Inflammatory macrophage treated with lipopolysaccharide for 4 hours (primary cell): ENCODE data around the gene TM7SF3.

Source experiments
- DNase-seq: peaks from one replicate; pipeline ENCODE4 v3.0.0-alpha.2; 2020

The TM7SF3 gene

DNA sequence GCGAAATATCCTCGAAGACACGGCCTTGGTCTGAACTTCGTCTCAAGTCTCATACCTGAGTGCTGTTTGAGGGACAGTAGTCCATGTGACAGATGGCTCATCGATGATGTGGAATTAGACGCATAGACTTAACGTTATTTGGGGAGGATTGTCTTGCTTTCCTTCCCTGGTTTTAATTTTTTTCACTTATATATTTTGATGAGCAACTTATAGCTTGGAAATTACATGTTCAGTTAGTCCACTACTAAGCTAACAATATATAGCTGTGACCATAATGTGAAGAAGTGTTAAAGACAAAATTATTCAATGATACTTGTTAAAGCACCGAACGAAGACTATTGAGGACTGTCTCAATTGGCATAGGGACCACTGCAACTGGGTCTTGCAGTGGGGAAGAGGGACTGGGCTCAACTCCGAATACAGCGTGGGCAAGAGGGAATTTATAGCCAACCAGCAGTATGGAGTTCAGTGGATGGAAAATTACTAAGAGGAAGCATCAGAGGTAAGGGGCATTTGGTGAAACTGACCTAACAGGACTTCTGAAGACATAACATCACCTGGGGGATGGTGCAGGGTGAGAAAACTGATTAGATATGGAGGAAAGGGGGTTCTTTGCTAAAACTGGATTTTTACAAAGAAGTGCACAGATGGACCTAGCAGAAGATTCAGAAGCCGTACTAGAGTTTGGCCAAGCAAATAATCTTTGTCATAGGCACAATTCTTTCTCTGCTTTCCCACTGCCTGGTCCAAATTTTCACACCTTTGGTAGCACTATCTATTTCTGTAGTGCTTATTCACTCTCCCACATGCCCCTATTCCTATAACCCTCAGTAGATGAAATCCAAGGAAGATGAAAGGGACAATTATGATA is 910 bp upstream of the TM7SF3 start:
- no peak for DNase-seq

DNA sequence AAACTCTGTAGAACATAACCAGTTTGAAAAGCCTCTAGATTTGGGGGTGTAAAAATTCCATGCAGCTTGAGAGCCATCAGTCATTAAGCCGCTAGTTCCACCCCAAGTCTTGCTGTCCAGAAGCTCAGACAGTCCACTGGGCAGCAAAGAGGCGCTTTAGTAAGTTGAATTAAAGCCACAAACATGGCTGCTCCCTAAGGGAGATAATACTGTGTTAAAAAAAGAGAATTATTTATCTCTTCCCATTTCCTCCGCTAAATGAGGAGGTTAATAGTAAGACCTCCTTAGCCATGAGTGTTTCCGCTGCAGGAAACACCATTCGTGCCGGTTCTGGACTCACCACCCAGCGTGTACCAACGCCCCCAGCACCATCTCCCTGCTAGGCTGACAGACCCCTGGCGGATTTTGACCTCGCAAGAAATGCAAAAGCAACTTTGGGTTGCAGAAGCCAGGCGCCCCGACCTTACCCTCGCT is 536 bp downstream of the TM7SF3 start:
- DNase-seq, result peak; percentile 22

DNA sequence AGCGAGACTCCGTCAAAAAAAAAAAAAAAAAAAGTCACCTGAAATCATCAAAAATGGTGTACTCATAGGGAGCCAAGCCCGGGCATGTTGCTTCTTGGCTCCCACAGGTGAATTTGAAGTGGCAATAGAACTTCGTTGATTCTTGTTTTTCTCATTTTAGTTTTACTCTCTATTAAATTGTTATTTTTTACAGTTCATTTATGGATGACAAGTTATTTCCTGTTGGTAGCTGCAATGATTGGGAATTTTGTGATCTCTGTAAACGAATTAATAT is 1.3 kb downstream of the TM7SF3 start:
- DNase-seq, result no peak

DNA sequence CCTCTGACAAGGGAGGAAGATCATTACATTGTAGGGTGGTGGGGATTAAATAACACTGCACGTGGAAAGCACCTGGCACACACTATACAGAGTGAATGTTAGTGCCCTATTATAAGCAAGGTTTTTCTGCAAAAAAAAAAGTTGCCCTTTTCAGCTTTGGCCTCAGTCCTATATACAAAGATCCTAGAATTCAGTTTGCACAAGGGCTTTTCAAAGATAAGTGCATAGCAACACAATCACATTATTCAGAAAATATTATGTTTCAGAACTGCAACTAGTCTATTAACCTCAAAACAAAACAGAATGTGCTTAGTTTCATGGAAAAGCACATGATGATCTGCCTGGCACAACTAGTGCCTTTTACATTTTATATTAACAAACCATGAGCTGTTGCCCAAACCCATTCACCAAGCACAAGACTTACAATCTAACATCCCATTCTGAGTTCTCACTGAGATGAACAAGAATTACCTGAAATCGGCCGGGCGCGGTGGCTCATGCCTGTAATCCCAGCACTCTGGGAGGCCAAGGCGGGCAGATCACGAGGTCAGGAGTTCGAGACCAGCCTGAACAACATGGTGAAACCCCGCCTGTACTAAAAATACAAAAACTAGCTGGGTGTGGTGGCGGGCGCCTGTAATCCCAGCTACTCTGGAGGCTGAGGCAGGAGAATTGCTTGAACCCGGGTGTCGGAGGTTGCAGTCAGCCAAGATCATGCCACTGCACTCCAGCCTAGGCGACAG is 1.8 kb downstream of the TM7SF3 start:
- no peak for DNase-seq

DNA sequence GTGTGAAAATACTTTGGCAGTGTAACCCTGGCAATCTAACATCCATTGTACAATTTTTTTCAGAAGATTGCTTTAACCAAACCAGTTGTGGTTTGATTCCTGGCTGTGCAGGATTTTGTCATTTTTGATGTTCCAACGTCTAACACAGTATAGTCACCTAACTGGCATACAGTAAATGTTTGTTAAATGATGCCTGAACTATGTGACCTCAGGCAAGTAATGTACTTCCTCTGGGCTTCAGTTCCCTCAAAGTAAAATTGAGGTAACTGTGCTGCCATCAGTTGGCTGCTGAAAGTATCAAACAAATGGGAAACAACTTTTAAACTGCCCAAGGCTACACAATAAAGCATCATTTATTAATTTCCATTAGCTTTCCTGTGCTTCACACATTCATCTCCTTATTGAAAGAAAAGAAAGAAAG is 4.3 kb downstream of the TM7SF3 start:
- DNase-seq, result peak; percentile 33

DNA sequence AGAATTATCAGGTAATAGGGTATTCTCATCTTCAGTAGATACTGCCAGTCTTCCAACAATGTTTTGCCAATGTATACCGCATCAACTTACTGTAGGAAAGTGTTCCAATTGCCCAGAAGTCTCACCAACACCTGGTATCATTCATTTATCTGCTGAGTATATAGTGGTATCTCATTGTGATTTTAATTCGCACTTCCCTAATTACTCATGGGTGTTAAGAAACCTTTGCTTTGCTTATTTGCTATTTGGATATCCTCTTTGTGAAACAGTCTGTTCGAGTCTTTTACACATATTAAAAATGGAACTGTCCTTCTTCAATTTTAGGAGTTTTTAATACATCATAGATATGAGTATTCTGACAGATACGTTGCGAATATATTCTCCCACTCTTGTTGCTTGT is 6.1 kb downstream of the TM7SF3 start:
- peak; percentile 59 for DNase-seq

DNA sequence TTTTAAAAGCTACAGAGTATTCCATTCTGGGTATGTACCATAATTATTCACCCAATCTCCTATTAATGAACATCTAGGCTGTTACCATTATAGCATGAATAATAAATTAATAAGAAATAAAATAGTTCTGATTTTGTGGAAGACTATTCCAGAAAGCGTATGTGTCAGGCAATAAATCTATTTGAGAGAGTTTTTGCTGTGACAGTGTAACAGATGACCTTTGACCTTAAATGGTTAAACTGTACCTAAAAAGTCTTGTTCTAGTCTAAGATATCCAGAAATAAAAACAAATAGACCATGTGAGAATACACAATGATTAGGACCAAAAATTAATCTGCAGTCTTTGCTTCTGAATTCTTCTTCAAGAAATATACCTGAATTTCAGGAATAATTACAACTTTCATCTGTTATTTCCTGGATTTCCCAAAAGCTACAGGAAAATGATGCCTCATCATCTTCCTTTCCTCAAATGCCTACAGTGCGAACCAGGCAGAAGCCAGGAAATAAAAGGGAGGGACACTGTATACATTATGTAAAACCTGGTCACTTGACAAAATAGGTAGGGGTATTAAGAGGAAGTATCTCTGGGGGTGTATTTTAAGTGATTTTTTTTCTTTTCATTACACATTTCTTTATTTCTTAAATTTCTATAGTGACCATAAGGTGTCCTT is 7.3 kb downstream of the TM7SF3 start:
- DNase-seq, result no peak

DNA sequence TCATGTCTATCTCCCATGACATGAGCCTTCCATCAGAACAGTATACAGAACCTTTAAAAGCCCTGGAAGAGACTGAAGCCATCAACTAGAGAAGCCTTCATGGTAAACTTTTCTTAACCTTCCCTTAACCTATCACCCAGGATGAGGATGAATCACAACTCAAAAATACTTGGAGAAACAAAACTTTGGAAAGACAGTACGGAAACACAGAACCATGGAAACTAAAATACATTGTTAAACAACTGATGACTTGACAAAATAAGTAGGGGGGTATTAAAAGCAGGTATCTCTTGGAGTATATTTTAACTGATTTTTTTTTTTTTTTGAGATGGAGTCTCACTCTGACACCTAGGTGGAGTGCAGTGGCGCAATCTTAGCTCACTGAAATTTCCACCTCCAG is 8.7 kb downstream of the TM7SF3 start:
- DNase-seq, result no peak

DNA sequence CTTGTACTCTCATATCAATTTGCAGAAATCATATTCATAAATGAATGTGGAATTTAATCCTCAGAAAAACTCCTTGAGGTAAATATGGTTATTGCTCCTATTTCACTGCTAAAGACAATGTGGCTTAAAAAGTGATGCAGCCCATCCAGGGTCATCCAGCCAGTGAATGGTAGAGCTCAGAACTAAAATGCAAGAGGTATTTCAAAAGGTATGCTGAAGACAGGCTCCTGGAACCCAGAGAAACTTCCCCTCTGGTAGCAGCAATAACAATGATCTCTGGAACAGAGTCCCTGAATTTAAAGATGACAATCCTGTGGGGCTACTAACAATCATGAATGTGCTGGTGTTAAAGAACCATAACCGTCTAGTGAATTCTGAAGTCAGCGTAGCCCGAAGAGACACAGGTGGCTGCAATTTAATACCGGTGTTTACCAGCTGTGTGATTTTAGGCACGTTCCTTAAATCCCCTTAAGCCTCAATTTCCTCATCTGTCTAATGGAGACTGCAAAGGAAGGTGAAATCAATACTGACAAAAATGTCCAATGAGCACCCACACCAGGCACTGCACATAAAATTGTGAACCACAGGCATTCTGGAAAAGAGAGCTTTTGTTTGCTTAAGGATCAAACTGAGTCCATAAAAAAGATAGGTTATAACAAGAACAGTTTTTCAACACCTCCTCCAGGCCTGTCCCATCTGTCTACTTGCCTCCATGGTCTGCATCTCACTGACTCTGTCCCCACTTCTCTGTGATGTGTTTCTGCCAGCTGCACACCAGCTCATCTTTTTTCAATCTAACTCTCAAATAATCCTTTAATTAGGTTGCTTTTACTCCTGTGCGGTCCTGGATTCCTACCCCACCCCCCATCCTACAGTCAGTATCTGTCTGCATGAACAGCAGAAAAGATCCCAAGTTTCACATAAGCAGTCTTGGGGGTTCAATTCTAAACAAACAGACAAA is 10.5 kb downstream of the TM7SF3 start:
- no peak for DNase-seq

DNA sequence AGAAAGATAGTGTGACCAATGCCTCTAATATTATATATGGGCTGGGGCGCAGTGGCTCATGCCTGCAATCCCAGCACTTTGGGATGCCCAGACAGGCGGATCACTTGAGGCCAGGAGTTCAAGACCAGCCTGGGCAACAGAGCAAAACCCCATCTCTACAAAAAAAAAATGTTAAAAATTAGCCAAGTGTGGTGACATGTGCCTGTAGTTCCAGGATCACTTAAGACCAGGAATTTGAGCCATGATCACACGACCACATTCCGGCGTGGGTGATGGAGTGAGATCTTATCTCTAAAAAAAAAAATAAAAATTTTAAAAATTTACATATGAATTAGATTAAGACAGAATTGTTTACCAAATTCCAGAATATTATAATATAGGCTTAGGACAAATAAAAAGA is 12.0 kb downstream of the TM7SF3 start:
- DNase-seq, result no peak

DNA sequence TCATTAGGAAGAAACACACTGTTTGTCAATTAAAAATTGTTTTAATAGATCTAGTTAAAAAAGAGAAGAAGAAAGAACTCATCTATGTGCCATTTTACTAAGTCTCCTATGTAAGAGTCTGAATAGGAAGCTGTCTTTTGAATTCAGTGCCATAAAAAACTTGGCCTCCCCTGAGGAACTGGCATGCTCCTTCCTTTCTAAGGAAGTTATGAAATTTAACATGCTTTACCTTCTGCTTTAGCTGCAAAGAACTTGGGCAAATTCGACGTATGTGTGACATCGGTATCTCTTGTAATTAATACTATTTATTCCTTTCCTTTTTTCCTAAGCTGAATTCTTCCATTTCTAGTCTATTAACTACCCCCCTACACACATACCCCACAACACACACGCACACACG is 12.5 kb downstream of the TM7SF3 start:
- peak; percentile 13 for DNase-seq

DNA sequence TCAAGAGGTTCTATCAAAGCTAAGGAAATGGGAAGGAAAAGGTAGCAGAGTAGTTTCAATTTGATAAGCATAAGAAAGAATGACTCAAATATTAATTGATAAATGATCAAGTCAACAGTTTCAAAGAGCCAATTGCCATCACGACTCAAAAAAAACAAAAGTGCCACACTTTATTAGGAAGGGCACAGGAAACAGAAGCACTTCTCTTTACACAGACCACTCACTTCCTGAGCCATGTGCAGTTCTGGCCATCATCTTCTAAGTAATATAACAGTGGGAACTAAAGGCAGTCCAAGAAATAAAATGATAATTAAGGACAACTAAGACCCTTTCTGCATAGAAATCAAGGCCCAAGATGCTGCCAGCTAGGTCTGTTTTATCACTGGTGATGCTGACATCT is 13.2 kb downstream of the TM7SF3 start:
- no peak for DNase-seq

DNA sequence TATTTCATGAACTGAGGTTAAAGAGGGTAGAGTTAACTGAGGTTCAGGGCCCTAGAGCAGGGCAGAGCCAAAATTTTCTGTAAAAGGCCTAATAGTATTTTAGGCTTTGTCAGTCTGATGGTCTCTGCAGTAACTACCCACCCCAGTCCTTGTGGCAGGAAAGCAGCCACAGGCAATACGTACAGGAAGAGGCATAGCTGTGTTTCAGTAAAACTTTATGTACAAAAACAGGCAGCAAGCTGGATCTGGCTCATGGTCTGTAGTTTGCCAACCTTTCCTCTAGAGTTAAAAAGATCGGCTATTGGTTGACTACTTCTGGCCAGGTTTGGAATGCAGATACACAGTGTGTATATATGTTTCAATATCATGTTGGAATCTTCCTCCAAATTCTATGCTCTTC is 17.2 kb downstream of the TM7SF3 start:
- DNase-seq, result no peak

DNA sequence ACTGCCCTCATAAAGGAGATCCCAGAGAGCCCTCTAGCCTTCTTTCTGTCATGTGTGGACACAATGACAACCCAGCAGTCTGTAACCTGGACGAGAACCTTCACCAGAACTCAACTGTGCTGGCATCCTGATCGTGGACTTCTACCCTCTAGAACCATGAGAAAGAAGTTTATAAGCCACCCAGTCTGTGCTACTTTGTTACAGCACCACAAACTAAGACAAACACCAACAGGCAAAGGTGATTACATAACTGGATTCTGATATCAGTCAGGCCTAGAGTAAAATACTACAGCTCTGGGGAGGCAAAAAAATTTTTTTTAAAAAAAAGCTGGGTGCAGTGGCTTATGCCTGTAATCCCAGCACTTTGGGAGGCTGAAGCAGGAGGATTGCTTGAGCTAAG is 18.5 kb downstream of the TM7SF3 start:
- DNase-seq, result no peak

DNA sequence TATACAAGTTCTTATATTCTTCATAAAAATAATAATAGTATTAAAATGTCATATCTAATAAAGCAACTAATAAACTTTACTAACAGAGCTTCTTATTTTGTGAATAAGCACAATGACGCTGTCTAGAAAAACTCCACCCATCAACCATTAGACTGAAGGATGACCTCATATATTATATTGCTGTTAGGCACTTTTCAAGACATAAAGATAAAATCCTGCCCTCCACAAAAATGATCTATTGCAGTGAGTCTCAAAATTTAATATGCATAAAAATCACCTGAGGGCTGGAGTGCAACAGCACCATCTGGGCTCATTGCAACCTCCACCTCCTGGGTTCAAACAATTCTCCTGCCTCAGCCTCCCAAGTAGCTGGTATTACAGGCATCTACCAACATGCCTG is 20.1 kb downstream of the TM7SF3 start:
- no peak for DNase-seq

DNA sequence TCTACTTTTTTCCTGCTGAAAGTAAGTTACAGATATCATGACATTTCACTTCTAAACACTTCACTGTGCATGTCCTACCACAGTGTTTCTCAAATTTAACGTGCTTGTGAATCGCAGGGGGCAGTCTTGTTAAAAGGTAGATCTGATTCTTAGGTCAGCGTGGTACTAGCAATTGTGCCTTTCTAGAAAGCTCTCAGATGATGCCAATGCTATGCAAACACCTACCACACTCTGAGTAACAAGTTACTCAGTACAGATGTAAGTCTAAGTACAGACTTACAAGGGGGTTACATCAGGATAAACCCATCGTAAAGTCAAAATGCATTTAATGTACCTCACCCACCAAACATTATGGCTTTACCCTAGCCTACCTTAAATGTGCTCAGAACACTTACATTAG is 22.4 kb downstream of the TM7SF3 start:
- DNase-seq, result no peak

DNA sequence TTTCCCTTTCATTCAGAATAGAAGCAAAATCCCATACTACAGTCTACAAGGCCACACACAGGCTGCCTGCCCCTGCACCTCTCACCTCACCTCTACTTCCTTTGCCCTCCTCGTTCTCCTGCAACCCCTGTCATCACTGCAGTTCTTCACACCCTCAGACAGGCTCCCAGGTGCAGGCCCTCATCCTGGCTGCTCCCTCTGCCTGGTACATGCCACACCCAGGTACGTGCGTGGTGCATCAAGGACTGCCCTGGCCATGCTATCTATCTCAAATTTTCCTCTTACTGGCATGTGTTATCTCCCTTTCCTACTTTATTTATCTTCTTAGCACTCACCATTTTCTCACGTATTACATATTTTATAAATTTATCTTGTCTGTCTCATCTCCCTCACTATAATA is 24.3 kb downstream of the TM7SF3 start:
- no peak for DNase-seq

DNA sequence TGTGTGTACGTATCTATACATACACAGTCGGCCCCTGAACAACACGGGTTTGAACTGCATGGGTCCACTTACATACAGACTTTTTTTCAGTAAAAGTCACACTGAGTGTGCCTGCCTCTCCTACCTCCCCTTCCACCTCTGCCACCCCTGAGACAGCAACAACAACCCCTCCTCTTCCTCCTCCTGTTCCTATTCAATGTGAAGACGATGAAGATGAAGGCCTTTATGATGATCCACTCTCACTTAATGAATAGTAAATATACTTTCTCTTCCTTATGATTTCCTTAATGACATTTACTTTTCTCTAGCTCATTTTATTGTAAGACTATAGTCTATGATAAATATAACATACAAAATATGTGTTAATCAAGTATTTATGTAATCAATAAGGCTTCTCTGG is 25.5 kb downstream of the TM7SF3 start:
- no peak for DNase-seq

DNA sequence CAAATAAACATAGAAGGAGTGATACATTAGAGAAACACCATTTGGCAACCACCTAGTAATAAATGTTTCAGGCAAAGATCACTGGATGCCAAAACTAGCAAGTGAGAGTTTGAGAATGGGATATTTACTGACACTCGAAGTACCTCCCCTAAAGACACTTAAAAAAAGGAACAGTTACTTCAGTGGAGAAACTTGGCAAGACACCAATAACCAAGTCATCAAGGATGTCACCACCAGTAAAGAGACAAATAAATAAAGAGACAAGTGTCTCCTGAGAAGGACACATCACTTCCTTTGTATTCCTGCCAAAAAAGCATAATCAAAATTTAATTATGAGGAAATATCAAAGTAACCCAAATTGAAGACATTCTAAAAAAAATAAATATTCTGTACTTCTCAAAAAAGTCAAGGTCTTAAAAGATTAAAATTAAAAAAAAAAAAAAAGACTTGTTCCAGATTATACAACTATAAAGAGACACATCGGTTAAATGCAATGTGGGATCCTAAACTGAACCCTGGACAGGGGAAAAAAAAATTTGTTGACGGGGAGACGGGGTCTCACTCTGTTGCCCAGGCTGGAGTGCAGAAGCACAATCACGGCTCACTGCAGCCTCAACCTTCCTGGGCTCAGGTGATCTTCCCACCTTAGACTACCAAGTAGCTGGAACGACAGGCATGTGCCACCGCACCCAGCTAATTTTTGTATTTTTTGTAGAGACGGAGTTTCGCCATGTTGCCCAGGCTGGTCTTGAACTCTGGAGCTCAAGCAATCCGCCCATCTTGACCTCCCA is 26.4 kb downstream of the TM7SF3 start:
- peak; percentile 78 for DNase-seq

DNA sequence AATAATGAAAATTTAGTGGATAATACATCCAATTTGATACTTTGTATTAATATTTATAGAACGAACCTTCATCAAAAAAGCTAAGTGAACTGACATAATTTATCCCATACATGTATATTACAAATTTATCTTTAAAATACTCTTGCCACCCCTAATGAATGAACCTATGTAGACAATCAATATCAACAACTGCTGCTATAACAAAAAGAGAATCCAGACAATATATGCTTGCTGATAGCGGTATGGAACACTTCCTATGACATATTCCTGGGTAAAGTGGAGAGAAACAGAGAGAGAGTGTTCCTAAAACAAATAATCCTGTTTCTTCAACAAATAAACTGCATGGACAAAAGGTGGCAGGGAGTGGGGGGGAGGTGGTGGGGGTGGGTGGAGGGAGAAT is 31.3 kb downstream of the TM7SF3 start:
- no peak for DNase-seq

DNA sequence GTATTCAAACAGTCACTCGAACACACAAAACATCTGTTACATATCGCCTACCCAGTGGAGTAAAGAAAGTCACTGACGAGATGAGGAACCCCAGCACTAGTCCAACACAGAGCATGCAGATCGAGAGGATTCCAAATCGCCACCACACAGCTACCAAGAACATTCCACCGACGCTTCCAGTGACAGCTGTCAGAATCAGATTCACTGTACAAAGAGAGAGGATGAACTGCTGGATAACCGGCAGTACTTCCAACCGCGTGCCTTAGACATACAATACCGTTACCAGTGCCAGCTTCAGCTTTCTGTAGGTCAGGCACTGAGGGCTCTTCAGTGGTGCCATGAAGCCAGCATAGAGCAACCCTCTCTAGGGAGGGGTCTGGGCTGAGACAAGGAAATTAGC is 34.5 kb downstream of the TM7SF3 start:
- DNase-seq, result no peak

DNA sequence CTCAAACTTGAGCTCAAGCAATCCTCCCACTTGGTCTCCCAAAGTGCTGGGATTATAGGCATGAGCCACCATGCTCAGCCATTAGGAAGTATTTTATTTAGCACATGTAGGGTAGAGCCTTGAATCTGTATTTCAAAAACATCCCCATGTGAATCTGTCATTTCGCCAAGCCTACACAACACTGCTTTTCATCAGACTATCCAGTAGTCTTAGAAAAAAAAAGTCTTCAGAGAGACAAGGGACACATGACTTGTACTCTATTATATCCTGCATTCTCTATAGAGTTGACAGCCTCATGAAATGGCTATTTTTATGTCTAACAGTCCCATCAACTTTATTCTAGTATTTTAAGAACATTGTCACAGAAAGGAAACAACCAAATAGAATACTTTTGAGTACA is 35.4 kb downstream of the TM7SF3 start:
- DNase-seq, result no peak
